ENCODE results near the gene CKS1B.

CKS1B gene

GRCh38 chr1:154975409-154976059 is 1.1 kb downstream of the CKS1B start:
- TF ChIP-seq REST (IDR thresholded peaks at IDR 0.05; ENCODE audit: insufficient read depth in 1 of 2, low read depth in 2 of 2, low read length in 2 of 2), result no peak
- TF ChIP-seq SIN3A (IDR thresholded peaks at IDR 0.05; ENCODE audit: borderline replicate concordance, insufficient read depth, low read length), result no peak
- peak; percentile 33; the same call in 1 of the 2 replicates for TF ChIP-seq POLR2AphosphoS5 (IDR thresholded peaks at IDR 0.05; ENCODE audit: low read depth, low read length)
- TF ChIP-seq TAF1 (IDR thresholded peaks at IDR 0.05; ENCODE audit: borderline replicate concordance, insufficient read depth, low read length), result 0 out of 2 replicates have a peak, but pooled peaks have one; percentile 29

GRCh38 chr1:154978360-154978759 is 3.9 kb downstream of the CKS1B start:
- TF ChIP-seq FOXP2 (optimal IDR thresholded peaks at IDR 0.05; ENCODE audit: borderline replicate concordance, extremely low read depth, extremely low read length, insufficient read depth), result no peak

- TF ChIP-seq SIN3A (IDR thresholded peaks at IDR 0.05; ENCODE audit: borderline replicate concordance, insufficient read depth, low read length), result no peak
- TF ChIP-seq TAF1 (IDR thresholded peaks at IDR 0.05; ENCODE audit: borderline replicate concordance, insufficient read depth, low read length), result no peak
- no peak for TF ChIP-seq REST (IDR thresholded peaks at IDR 0.05; ENCODE audit: insufficient read depth in 1 of 2, low read depth in 2 of 2, low read length in 2 of 2)
Observed at GRCh38 chr1:154982341-154982740, 7.9 kb downstream of the CKS1B start.

- TF ChIP-seq POLR2AphosphoS5 (IDR thresholded peaks at IDR 0.05; ENCODE audit: low read depth, low read length), result peak; percentile 81
- TF ChIP-seq FOXP2 (optimal IDR thresholded peaks at IDR 0.05; ENCODE audit: borderline replicate concordance, extremely low read depth, extremely low read length, insufficient read depth), result no peak
- no peak; the same call in 1 of the 2 replicates for TF ChIP-seq TAF1 (IDR thresholded peaks at IDR 0.05; ENCODE audit: borderline replicate concordance, insufficient read depth, low read length)
- no peak for TF ChIP-seq SIN3A (IDR thresholded peaks at IDR 0.05; ENCODE audit: borderline replicate concordance, insufficient read depth, low read length)
- TF ChIP-seq REST (IDR thresholded peaks at IDR 0.05; ENCODE audit: insufficient read depth in 1 of 2, low read depth in 2 of 2, low read length in 2 of 2), result no peak
Observed at GRCh38 chr1:154982897-154983648, 8.6 kb downstream of the CKS1B start, which contains the start of gene FLAD1. Gene FLAD1, plus strand, starts transcription at chr1:154983344. Its CDS starts 351 bp downstream, at chr1:154983695.

GRCh38 chr1:154983776-154984466 is 9.4 kb downstream of the CKS1B start:
- TF ChIP-seq TAF1 (IDR thresholded peaks at IDR 0.05; ENCODE audit: borderline replicate concordance, insufficient read depth, low read length), result no peak
- TF ChIP-seq FOXP2 (optimal IDR thresholded peaks at IDR 0.05; ENCODE audit: borderline replicate concordance, extremely low read depth, extremely low read length, insufficient read depth), result no peak
- TF ChIP-seq REST (IDR thresholded peaks at IDR 0.05; ENCODE audit: insufficient read depth in 1 of 2, low read depth in 2 of 2, low read length in 2 of 2), result no peak
- no peak for TF ChIP-seq SIN3A (IDR thresholded peaks at IDR 0.05; ENCODE audit: borderline replicate concordance, insufficient read depth, low read length)
- no peak for TF ChIP-seq POLR2AphosphoS5 (IDR thresholded peaks at IDR 0.05; ENCODE audit: low read depth, low read length)
